HG03139 (cell line): Measurements from ENCODE around the gene GRB10.

Experiments used
- ATAC-seq: cut with Tn5 transposase; IDR thresholded peaks from one replicate; pipeline ENCODE4 v1.9.1; 2021; ENCODE audit not compliant: unreplicated experiment

The GRB10 gene

DNA sequence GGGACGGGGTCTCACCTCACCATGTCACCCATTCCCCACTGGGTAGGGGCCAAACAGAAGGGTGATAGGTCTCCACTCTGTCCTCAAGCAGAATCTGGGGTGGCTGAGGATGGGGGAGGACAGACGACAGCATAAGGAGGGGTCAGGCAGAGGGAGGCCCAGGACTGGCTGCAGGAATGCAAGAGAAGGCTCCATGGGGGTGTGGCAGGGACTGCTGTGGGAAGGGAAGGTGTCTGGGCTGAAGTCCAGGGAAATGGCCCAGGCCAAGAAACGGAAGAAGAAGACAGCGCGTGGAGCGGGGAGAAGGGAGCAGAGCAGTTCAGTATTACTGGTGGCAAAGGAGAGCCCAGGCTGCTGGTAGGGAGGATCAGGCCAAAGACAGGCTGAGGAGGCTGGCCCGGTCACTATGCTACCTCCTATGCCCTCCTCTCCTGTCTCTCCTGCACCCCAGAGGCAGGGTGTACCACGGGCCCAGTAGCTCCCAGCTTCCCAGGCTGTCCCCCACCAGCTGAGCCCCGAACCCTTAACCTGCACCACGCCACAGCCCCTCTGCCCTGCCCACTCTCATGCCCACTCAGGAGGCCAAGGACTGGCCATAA, 60.9 kb downstream of the GRB10 start:
- no peak for ATAC-seq

GRCh38 chr7:50721160-50721559, 61.5 kb downstream of the GRB10 start:
- no peak for ATAC-seq

DNA sequence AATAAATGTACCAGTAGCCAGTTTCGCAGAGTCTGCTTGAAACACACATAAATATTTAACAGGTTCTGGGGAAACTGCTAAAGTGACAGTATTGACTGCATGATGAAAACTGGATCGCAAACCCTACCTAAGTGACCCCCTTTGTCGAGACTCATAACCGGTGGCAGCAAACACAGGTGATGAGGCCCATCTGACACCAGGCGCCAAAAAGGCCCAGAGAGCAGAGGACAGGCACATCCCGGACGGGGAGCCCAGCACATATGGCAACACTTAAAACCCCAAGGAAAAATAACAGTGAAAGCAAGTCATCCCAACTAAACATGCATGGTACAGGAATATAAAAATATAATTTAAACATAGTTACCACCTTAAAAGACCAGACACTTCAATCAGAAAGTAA, 62.4 kb downstream of the GRB10 start:
- ATAC-seq, result no peak

GRCh38 chr7:50718876-50719275, 63.8 kb downstream of the GRB10 start:
- ATAC-seq, result no peak

DNA sequence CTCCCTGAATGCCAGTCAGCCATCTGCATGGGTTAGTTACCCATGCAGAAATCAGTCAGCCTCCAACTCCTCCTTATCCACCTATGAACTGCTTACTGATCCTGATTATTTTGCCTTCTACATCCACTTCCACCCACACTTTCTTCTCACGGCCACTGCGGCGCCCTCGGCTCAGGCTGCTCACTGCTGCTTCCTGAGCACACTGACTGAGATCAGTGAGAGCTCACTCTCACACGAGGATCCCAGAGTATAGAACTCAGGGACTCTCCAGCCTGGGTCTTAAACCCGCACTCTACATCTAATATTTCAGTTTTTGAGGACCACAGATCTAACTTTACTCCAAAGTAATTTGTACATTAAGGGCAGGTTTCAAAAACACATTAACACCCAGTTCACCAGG, 64.4 kb downstream of the GRB10 start:
- no peak for ATAC-seq

GRCh38 chr7:50717181-50717580, 65.5 kb downstream of the GRB10 start:
- no peak for ATAC-seq

DNA sequence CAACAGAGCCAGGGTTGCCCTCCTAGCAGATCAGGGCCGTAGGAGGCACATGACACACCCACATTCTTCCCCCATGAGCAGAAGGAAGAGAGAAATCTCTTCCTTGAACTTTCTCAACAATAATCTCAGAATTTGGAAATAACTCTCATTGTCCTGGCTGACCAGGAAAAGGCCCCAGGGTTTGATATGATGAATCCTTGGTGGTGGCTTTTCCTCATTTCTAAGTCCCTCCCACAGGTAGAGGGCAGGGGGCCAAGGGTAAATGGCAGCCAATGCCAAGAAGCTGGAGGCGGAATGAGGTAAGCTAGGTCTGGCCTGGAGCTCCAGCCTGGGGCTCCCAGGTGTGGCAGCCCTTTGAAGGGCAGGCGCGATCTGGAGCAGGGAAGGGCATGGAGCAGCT, 67.8 kb downstream of the GRB10 start:
- ATAC-seq, result no peak

GRCh38 chr7:50713123-50713965, 69.4 kb downstream of the GRB10 start:
- no peak for ATAC-seq

DNA sequence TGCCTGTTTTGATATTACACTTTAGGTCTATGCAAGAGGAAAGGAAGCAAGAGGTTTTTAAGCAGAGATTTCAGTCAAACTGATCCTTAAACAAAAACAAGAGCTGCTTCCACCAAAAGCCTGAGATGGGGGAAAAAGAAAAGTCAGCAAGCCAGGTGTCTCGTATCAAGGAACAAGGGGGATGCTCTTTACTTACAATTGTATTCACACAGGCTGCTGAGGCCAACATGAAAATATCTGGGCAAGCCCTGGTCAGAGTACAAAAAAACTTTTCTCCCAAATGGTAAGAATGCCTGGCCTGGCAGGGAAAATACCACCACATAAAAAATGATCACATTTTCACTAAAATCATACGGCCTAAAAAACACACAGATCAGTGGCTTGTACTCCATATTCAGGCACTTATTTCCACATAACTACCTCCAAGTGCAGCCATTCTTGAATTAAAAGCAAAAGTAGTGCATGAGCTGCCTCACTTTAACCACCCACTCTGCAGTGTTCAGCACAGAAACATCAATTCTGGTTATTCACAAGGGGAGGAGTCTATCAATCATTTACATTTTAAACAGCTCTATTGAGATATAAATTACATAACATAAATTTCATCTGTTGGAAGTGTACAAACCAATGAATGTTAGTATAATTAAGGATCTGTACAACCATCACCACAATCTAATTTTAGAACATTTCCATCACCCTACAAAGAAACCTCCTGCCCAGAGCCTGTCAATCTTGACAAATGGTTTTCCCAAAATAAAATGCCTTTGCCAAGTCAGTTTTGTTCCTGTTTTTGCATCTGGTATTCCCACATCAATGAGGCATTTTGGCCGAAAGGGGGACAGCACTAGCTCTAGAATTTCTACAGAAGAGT, 70.2 kb downstream of the GRB10 start:
- ATAC-seq, result no peak

DNA sequence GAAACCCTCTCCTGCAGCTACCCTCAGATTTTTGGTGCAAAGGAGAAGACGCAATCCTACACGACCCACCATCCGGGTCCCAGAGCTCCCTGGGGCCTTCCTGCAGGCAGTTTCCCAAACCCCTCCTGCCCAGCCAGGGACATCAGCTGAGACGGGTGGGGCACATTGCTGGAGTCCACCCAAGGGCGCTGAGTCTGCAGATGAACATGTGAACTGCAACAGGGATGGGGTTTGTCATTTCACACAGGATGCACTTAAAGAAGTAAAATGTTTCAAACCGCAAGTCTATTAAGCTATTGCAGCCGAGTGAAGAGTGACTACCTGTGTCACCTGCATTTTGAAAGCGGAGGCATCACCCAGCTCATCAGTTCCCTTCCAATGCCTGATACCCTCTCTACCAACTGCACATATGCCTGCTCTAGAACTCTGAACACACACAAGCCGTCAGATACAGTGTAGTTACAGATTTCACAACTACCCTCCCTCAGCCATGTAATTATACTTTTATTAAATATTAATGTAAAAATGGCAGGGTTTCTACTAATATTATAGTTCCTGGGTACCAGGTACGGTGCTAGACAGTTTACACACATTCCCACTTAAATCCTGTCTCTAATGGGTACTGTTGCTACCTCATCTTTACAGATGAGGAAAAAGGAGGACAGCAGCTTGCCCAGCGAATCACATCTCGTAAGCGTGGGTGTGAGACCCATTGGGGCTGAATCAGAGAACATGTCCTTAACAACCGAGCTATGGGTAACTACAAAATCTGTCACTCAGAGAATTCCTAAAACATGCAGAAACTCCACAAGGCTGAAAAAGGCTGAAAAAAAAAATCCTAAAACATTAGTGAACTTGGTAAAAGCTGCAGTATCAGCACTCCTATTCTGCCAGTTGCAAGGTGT, 71.2 kb downstream of the GRB10 start:
- ATAC-seq, result no peak

DNA sequence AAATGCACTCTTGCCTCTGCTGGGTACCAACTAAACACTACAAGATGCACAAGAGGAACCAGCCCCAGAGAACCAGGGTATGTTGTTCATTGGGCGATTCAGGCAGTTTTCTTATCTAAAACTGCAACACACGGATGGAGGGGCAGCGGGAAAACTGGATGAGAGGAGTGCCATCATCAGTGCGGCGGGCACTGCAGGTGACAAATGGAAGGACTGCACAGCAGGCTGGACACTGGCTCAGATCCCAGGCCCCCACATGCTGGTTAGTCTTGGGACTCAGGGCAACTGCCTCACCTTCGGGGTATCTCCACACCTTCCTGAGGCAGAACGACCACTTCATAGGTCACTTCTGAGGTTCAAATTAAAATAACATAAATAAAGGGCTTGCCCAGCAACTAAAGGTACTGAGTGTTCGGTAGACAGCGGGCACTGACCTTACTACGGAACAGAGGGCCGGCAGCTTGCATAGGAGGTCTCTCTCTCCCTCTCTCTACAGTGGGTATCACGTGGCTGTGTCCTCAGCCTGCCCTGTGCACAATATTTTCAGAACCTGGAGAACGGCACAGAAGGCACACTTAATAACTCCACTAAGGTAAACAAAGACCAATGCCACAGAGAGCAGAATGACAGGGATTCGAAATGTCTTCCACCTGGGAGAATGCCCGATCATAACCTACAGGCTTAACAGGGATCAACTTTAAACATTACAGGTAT, 72.1 kb downstream of the GRB10 start:
- ATAC-seq, result no peak

DNA sequence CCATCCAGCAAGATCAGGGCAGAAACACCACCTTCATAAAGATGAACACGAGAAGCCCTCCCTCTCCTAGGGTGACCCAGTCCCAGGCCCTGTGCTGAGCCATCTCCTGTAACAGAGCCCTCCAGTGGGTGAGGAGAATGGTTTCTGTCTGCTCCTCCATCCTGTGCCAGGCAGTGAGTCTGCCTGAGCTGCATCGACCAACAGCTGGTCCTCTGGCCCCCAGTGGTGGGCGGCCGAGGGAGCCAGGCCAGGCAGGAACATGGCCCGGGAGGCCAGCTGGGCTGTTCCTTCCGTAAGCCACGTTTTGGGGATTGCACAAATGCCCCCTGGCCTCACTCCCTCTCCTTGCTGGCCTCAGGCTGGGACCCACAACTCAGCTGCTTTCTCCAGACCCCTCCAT, 73.5 kb downstream of the GRB10 start:
- ATAC-seq, result no peak

- no peak for ATAC-seq
Measured at GRCh38 chr7:50707236-50708006, 75.3 kb downstream of the GRB10 start.

DNA sequence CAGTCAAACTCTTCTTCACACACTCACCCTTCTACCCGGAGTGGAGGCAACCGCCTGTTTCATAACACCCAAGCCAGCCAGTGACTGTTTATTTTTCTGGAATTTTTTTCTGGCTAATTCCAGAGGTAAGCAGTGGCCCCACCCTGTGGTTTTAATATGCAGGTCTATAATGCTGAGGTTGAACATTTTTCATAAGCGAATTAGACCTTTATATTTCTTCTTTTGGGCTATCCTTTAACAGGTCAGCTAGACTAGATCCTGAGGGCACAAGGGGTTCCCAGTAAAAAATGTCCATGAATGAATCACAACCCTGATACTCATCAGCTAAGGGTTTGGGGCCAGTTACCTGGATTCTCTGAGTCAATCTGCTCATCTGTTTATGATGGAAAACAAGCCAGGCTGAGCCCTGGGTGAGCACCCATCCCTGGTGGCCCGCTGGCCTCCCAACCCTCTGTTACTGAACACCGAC, 76.2 kb downstream of the GRB10 start:
- no peak for ATAC-seq

DNA sequence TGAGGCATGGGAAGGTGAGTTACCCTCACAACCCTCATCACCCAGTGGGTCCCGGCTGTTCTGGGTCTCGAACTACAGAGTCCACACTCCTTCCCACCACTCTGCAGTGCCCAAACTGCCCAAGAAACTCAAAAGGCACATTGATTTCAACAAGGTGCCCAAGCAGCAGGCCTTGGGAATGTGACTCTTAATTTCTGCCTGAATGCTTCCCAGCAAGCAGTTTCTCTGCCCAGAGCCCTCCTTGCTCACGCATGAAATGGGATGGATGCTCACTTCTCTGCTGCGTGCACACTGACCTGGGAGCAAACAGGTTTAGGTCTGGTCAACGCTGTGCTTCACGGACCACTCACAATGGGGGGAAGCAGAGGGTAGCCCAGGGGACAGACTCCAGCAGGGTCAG, 77.9 kb downstream of the GRB10 start:
- no peak for ATAC-seq

GRCh38 chr7:50703654-50704053, 79.0 kb downstream of the GRB10 start:
- ATAC-seq, result no peak

GRCh38 chr7:50699143-50699542, 83.6 kb downstream of the GRB10 start:
- no peak for ATAC-seq

DNA sequence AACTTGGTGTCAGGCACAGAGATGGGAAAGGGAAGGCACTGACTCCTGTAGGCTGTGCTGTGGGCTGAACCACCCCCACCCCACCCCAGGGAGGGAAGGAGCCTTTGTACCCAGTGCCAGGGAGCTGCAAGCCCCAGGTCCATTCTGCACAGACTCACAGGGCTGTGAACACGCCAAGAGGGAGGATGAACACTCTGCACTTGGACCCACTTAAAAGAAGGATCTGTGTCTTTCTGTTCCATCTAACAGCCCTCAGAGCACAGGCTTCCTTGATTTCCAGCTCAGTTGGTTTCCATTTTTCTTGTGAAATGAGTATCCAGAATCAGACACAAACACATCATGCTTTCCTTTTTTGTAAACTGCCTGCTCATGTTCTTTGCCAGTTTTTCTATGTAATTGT, 84.9 kb downstream of the GRB10 start:
- ATAC-seq, result no peak
